ENCODE results near the gene MYO19. TPM values are rescaled to one million over a fixed set of nuclear protein-coding genes. Genes with fewer than 3 reads are reported as not detected.
A peak's percentile ranks its signal among the peaks of the same experiment; 100 is the strongest.

Gene MYO19
- total RNA-seq, 2 experiments from 2014 or later = 109 to 154 TPM

- no peaks in the 10 kb centered on the region for H4K20me1 ChIP-seq (ENCODE audit: insufficient read depth, low read length)
- no peak overlapping the region for H3K27ac ChIP-seq (ENCODE audit: low read depth, low read length, poor library complexity, severe bottlenecking)
- no peaks in the 10 kb centered on the region for H3K9me3 ChIP-seq (ENCODE audit: low read length)
- no peak overlapping the region for H2AFZ ChIP-seq (ENCODE audit: low read length)
- intact Hi-C loops (cut with micrococcal nuclease; ENCODE audit: unreplicated experiment) = no loop called here
- no peaks in the 10 kb centered on the region for H3K79me2 ChIP-seq (ENCODE audit: insufficient read depth, low read depth, low read length)
- no peak overlapping the region for H3K4me3 ChIP-seq (ENCODE audit: low read depth, low read length, poor library complexity, severe bottlenecking)
- no peak for TF ChIP-seq EZH2phosphoT487 (IDR thresholded peaks at IDR 0.05; ENCODE audit: borderline replicate concordance, low read depth, low read length)
- TF ChIP-seq, protein P1, sequence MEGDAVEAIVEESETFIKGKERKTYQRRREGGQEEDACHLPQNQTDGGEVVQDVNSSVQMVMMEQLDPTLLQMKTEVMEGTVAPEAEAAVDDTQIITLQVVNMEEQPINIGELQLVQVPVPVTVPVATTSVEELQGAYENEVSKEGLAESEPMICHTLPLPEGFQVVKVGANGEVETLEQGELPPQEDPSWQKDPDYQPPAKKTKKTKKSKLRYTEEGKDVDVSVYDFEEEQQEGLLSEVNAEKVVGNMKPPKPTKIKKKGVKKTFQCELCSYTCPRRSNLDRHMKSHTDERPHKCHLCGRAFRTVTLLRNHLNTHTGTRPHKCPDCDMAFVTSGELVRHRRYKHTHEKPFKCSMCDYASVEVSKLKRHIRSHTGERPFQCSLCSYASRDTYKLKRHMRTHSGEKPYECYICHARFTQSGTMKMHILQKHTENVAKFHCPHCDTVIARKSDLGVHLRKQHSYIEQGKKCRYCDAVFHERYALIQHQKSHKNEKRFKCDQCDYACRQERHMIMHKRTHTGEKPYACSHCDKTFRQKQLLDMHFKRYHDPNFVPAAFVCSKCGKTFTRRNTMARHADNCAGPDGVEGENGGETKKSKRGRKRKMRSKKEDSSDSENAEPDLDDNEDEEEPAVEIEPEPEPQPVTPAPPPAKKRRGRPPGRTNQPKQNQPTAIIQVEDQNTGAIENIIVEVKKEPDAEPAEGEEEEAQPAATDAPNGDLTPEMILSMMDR (conservative IDR thresholded peaks at IDR 0.05; ENCODE audit: low read length) = no peak
- H3K4me2 ChIP-seq (ENCODE audit: low read length) = peak overlapping the region; percentile 27
- ChIA-PET CTCF (ENCODE audit: unreplicated experiment) (no interaction called here), POLR2A (no interaction called here)
- no peaks in the 10 kb centered on the region for H3K9me2 ChIP-seq (ENCODE audit: insufficient read depth, low read length)
- peak; percentile 45 for DNase-seq (ENCODE audit: low spot score)
- peaks cover 14% of the 10 kb centered on the region for H3K4me1 ChIP-seq (ENCODE audit: insufficient read depth, low read length, poor library complexity, severe bottlenecking)
- H3K36me3 ChIP-seq (ENCODE audit: insufficient read depth, low read length) = no peaks in the 10 kb centered on the region
- BruUV-seq (replicated peaks) = no TSS peak
These were observed 64.2 kb downstream of the MYO19 start for GRCh38 chr17:36470499-36470898.

GRCh38 chr17:36469733-36470132 is 64.9 kb downstream of the MYO19 start:
- H3K27ac ChIP-seq (ENCODE audit: low read depth, low read length, poor library complexity, severe bottlenecking) = no peak overlapping the region
- H3K4me1 ChIP-seq (ENCODE audit: insufficient read depth, low read length, poor library complexity, severe bottlenecking) = peaks cover 14% of the 10 kb centered on the region
- no peak overlapping the region for H2AFZ ChIP-seq (ENCODE audit: low read length)
- no peaks in the 10 kb centered on the region for H3K79me2 ChIP-seq (ENCODE audit: insufficient read depth, low read depth, low read length)
- intact Hi-C loops (cut with micrococcal nuclease; ENCODE audit: unreplicated experiment) = no loop called here
- BruUV-seq (replicated peaks) = no TSS peak
- no peak for DNase-seq (ENCODE audit: low spot score)
- no peaks in the 10 kb centered on the region for H3K9me2 ChIP-seq (ENCODE audit: insufficient read depth, low read length)
- CTCF ChIA-PET (ENCODE audit: unreplicated experiment) = no interaction called here
- H3K36me3 ChIP-seq (ENCODE audit: insufficient read depth, low read length) = no peaks in the 10 kb centered on the region
- TF ChIP-seq, protein P1 (conservative IDR thresholded peaks at IDR 0.05; ENCODE audit: low read length) = no peak
- TF ChIP-seq EZH2phosphoT487 (IDR thresholded peaks at IDR 0.05; ENCODE audit: borderline replicate concordance, low read depth, low read length) = no peak
- POLR2A ChIA-PET = no interaction called here
- H3K4me2 ChIP-seq (ENCODE audit: low read length) = no peak overlapping the region
- H3K4me3 ChIP-seq (ENCODE audit: low read depth, low read length, poor library complexity, severe bottlenecking) = no peak overlapping the region
- no peaks in the 10 kb centered on the region for H3K9me3 ChIP-seq (ENCODE audit: low read length)
- no peaks in the 10 kb centered on the region for H4K20me1 ChIP-seq (ENCODE audit: insufficient read depth, low read length)

DNA sequence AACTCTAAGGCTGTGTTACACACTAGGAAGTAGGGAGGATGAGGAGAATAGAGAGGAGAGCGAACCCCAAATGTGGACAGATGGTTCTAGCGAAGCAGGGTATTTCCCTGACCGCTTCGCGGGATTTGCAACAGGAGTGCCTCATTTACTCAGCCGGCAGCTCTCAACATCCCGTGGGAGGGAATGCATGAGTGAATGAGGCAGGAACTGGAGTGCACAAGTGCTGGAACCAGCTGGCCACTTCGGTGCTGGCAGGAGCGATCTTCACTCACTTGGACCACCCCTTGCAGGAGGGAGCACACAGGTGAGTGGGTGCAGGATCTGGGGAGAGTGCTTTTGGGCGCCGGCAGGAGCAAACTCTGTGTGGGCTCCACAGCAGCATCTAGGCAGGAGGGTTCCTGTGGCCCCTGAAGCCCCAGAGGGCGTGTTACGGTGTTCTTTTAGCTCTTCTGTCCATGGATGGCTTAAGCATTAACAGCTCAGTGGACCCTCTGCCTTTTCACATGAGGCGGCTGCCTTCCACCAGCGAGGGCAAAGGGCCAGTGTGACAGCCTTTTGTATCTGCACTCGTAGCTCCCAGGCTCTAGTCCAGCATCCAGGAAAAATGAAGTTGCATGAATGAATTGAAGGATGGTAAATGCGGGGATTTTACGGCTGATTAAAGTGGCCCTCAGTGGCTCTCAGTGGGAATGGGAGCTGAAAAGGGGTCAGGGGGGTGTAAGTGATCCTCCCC is 65.6 kb downstream of the MYO19 start:
- Histone ChIP-seq H3K9me3 (ENCODE audit: low read length) (no peaks in the 10 kb centered on the region), H3K4me1 (ENCODE audit: insufficient read depth, low read length, poor library complexity, severe bottlenecking) (peaks cover 14% of the 10 kb centered on the region), H3K36me3 (ENCODE audit: insufficient read depth, low read length) (no peaks in the 10 kb centered on the region), H2AFZ (ENCODE audit: low read length) (no peak overlapping the region), H3K4me3 (ENCODE audit: low read depth, low read length, poor library complexity, severe bottlenecking) (no peak overlapping the region), H3K27ac (ENCODE audit: low read depth, low read length, poor library complexity, severe bottlenecking) (no peak overlapping the region), H3K9me2 (ENCODE audit: insufficient read depth, low read length) (no peaks in the 10 kb centered on the region), H4K20me1 (ENCODE audit: insufficient read depth, low read length) (no peaks in the 10 kb centered on the region), H3K79me2 (ENCODE audit: insufficient read depth, low read depth, low read length) (no peaks in the 10 kb centered on the region), H3K4me2 (ENCODE audit: low read length) (no peak overlapping the region)
- TF ChIP-seq EZH2phosphoT487 (IDR thresholded peaks at IDR 0.05; ENCODE audit: borderline replicate concordance, low read depth, low read length) = no peak
- TF ChIP-seq, protein P1 (conservative IDR thresholded peaks at IDR 0.05; ENCODE audit: low read length) = no peak
- intact Hi-C loops (cut with micrococcal nuclease; ENCODE audit: unreplicated experiment) = no loop called here
- POLR2A ChIA-PET = no interaction called here
- BruUV-seq (replicated peaks) = no TSS peak
- CTCF ChIA-PET (ENCODE audit: unreplicated experiment) = no interaction called here
- no peak for DNase-seq (ENCODE audit: low spot score)

All from OCI-LY7 (cell line).